Effector memory CD8-positive, alpha-beta T cell (primary cell): ENCODE measurements around the gene DCAF8.

Experiments used
- ATAC-seq: fragments of 150-1000 bp; cut with Tn5 transposase; replicated peaks from 2 replicates; pipeline ENCODE4 v1.10.0; 2021; ENCODE audit warnings: mild to moderate bottlenecking, moderate library complexity
- DNase-seq, 3 experiments: peaks; one replicate each; pipeline ENCODE4 v3.0.0; 2021
- H3K27ac Mint-ChIP-seq, 2 donors: one replicate each; pipeline ENCODE4 v1.8.0; 2022; ENCODE audit warnings: mild to moderate bottlenecking in 2 of 2, mixed read lengths in 2 of 2, moderate library complexity in 2 of 2
- H3K27me3 Mint-ChIP-seq, 2 donors: one replicate each; pipeline ENCODE4 v1.8.0; 2022; ENCODE audit warnings: mixed read lengths in 2 of 2
- H3K36me3 Mint-ChIP-seq: one replicate; pipeline ENCODE4 v1.8.0; 2022; ENCODE audit warnings: mild to moderate bottlenecking, moderate library complexity, mixed read lengths; ENCODE audit not compliant: insufficient read depth
- H3K4me1 Mint-ChIP-seq, 2 donors: one replicate each; pipeline ENCODE4 v1.8.0; 2022; ENCODE audit warnings: low read depth in 2 of 2, mixed read lengths in 2 of 2
- H3K4me3 Mint-ChIP-seq, 2 donors: one replicate each; pipeline ENCODE4 v1.8.0; 2022; ENCODE audit warnings: mild to moderate bottlenecking in 2 of 2, mixed read lengths in 2 of 2, moderate library complexity in 2 of 2
- H3K9me3 Mint-ChIP-seq, 2 donors: one replicate each; pipeline ENCODE4 v1.8.0; 2022; ENCODE audit warnings: mixed read lengths in 2 of 2

Gene DCAF8

GRCh38 chr1:160197231-160197630, 65.1 kb downstream of the DCAF8 start:
- ATAC-seq (no peak), DNase-seq (no peak)
- no peaks in the 10 kb centered on the region for H3K36me3 Mint-ChIP-seq
- no peak overlapping the region for H3K4me3 Mint-ChIP-seq
- no peaks in the 10 kb centered on the region for H3K4me1 Mint-ChIP-seq
- no peaks in the 10 kb centered on the region for H3K27me3 Mint-ChIP-seq
- no peak overlapping the region for H3K27ac Mint-ChIP-seq
- H3K9me3 Mint-ChIP-seq: no peaks in the 10 kb centered on the region

GRCh38 chr1:160196143-160196542, 66.2 kb downstream of the DCAF8 start:
- H3K4me3 Mint-ChIP-seq: no peak overlapping the region
- H3K27me3 Mint-ChIP-seq: no peaks in the 10 kb centered on the region
- H3K9me3 Mint-ChIP-seq: no peaks in the 10 kb centered on the region
- no peak for ATAC-seq
- no peaks in the 10 kb centered on the region for H3K36me3 Mint-ChIP-seq
- H3K27ac Mint-ChIP-seq: no peak overlapping the region
- no peaks in the 10 kb centered on the region for H3K4me1 Mint-ChIP-seq
- no peak for DNase-seq

GRCh38 chr1:160194737-160195059, 67.7 kb downstream of the DCAF8 start:
- Mint-ChIP-seq H3K9me3 (no peaks in the 10 kb centered on the region), H3K36me3 (no peaks in the 10 kb centered on the region), H3K4me1 (no peaks in the 10 kb centered on the region), H3K27me3 (no peaks in the 10 kb centered on the region), H3K27ac (no peak overlapping the region), H3K4me3 (no peak overlapping the region)
- no peak for ATAC-seq
- no peak for DNase-seq

- no peak overlapping the region for H3K27ac Mint-ChIP-seq
- ATAC-seq (no peak), DNase-seq (no peak)
- no peaks in the 10 kb centered on the region for H3K36me3 Mint-ChIP-seq
- no peak overlapping the region for H3K4me3 Mint-ChIP-seq
- H3K27me3 Mint-ChIP-seq: no peaks in the 10 kb centered on the region
- H3K4me1 Mint-ChIP-seq: no peaks in the 10 kb centered on the region
- H3K9me3 Mint-ChIP-seq: no peaks in the 10 kb centered on the region
Observed at GRCh38 chr1:160193832-160194736, 68.3 kb downstream of the DCAF8 start.

GRCh38 chr1:160193091-160193819, 69.1 kb downstream of the DCAF8 start:
- DNase-seq: peak; percentile 79 to 84 (median 79)
- H3K27ac Mint-ChIP-seq: no peak overlapping the region
- H3K4me1 Mint-ChIP-seq: no peaks in the 10 kb centered on the region
- ATAC-seq: peak; percentile 86
- no peaks in the 10 kb centered on the region for H3K36me3 Mint-ChIP-seq
- H3K4me3 Mint-ChIP-seq: no peak overlapping the region
- peaks cover 1 to 2% of the 10 kb centered on the region in 2 donors for H3K27me3 Mint-ChIP-seq
- no peaks in the 10 kb centered on the region for H3K9me3 Mint-ChIP-seq

GRCh38 chr1:160192234-160192633, 70.1 kb downstream of the DCAF8 start:
- H3K27ac Mint-ChIP-seq: no peak overlapping the region
- H3K4me3 Mint-ChIP-seq: no peak overlapping the region
- DNase-seq: no peak

GRCh38 chr1:160191756-160192155, 70.6 kb downstream of the DCAF8 start:
- no peak overlapping the region for H3K27ac Mint-ChIP-seq
- DNase-seq (no peak), ATAC-seq (no peak)
- no peak overlapping the region for H3K4me3 Mint-ChIP-seq
- no peaks in the 10 kb centered on the region for H3K36me3 Mint-ChIP-seq
- no peaks in the 10 kb centered on the region for H3K4me1 Mint-ChIP-seq
- no peaks in the 10 kb centered on the region for H3K9me3 Mint-ChIP-seq
- H3K27me3 Mint-ChIP-seq: peaks cover 7 to 16% of the 10 kb centered on the region in 2 donors

More at GRCh38 chr1:160192234-160192633, 70.1 kb downstream of the DCAF8 start:
- Mint-ChIP-seq H3K9me3 (no peaks in the 10 kb centered on the region), H3K36me3 (no peaks in the 10 kb centered on the region), H3K4me1 (no peaks in the 10 kb centered on the region), H3K27me3 (peaks cover 4 to 12% of the 10 kb centered on the region in 2 donors)
- ATAC-seq: no peak

- Mint-ChIP-seq H3K36me3 (no peaks in the 10 kb centered on the region), H3K27me3 (peaks cover 13 to 27% of the 10 kb centered on the region in 2 donors), H3K4me3 (no peak within 1 kb of the TSS), H3K9me3 (no peaks in the 10 kb centered on the region), H3K27ac (no peak within 1 kb of the TSS), H3K4me1 (no peaks in the 10 kb centered on the region)
- DNase-seq (no peak), ATAC-seq (no peak)
Observed at GRCh38 chr1:160189649-160190625, 72.4 kb downstream of the DCAF8 start, which contains the start of gene CASQ1. CASQ1 (plus strand) TSS chr1:160190575; CDS start chr1:160190752, 177 bp downstream.

GRCh38 chr1:160188341-160188740, 74.0 kb downstream of the DCAF8 start:
- Mint-ChIP-seq H3K36me3 (no peaks in the 10 kb centered on the region), H3K27me3 (peaks cover 13 to 27% of the 10 kb centered on the region in 2 donors), H3K9me3 (no peaks in the 10 kb centered on the region), H3K4me1 (no peaks in the 10 kb centered on the region), H3K4me3 (no peak overlapping the region), H3K27ac (no peak overlapping the region)
- no peak for ATAC-seq
- no peak for DNase-seq

- ATAC-seq: no peak
Observed at GRCh38 chr1:160187407-160187806, 74.9 kb downstream of the DCAF8 start.

GRCh38 chr1:160186729-160187128, 75.6 kb downstream of the DCAF8 start:
- no peaks in the 10 kb centered on the region for H3K36me3 Mint-ChIP-seq
- DNase-seq (no peak), ATAC-seq (no peak)
- peak overlapping the region in 1 of 2 donors; percentile 33 for H3K27ac Mint-ChIP-seq
- H3K27me3 Mint-ChIP-seq: peaks cover 17 to 41% of the 10 kb centered on the region in 2 donors
- H3K4me1 Mint-ChIP-seq: no peaks in the 10 kb centered on the region
- no peak overlapping the region for H3K4me3 Mint-ChIP-seq
- H3K9me3 Mint-ChIP-seq: no peaks in the 10 kb centered on the region

More at GRCh38 chr1:160187407-160187806, 74.9 kb downstream of the DCAF8 start:
- Mint-ChIP-seq H3K9me3 (no peaks in the 10 kb centered on the region), H3K27ac (no peak overlapping the region), H3K27me3 (peaks cover 13 to 35% of the 10 kb centered on the region in 2 donors), H3K4me1 (no peaks in the 10 kb centered on the region), H3K36me3 (no peaks in the 10 kb centered on the region), H3K4me3 (no peak overlapping the region)
- DNase-seq: no peak

- Mint-ChIP-seq H3K27ac (peak overlapping the region in 1 of 2 donors; percentile 33), H3K27me3 (peaks cover 20 to 45% of the 10 kb centered on the region in 2 donors), H3K9me3 (no peaks in the 10 kb centered on the region), H3K36me3 (no peaks in the 10 kb centered on the region), H3K4me1 (no peaks in the 10 kb centered on the region), H3K4me3 (no peak overlapping the region)
- no peak for ATAC-seq
- DNase-seq: no peak
Observed at GRCh38 chr1:160186246-160186645, 76.1 kb downstream of the DCAF8 start.

- Mint-ChIP-seq H3K36me3 (no peaks in the 10 kb centered on the region), H3K9me3 (no peaks in the 10 kb centered on the region), H3K4me3 (no peak overlapping the region), H3K27ac (no peak overlapping the region), H3K4me1 (no peaks in the 10 kb centered on the region), H3K27me3 (peaks cover 23 to 39% of the 10 kb centered on the region in 2 donors)
- no peak for ATAC-seq
- no peak for DNase-seq
Observed at GRCh38 chr1:160179336-160179735, 83.0 kb downstream of the DCAF8 start.
